K562 (cell line): ENCODE data around the gene CSTB. TPM values are rescaled to one million over a fixed set of nuclear protein-coding genes. Genes with fewer than 3 reads are reported as not detected.

Source experiments
- ATAC-seq: fragments of 200-7000 bp; cut with Tn5 transposase; 3 replicates; pipeline ENCODE4 v1.9.1; 2020; ENCODE audit warnings: moderate library complexity
- BruUV-seq: library from RNA; stranded (reverse); fragments of 400-500 nt; replicated peaks from 2 replicates; lab custom pipeline; 2021; lab: Mats Ljungman, UMichigan
- CTCF ChIA-PET: fragments of 300-600 bp; formaldehyde crosslinking; extraction: SDS; loops from one replicate; lab custom pipeline; 2021; ENCODE audit warnings: low intra/inter-chr PET ratio; lab: Yijun Ruan, JAX
- POLR2A ChIA-PET: fragments of 300-600, 350-650 bp; sonication (Branson Sonifier 250); formaldehyde crosslinking; extraction: SDS; loops from one replicate; lab custom pipeline; 2021; ENCODE audit warnings: antibody characterized with exemption, inconsistent platforms; lab: Yijun Ruan, JAX
- DNase-seq, 4 experiments: peaks; one replicate each; pipeline versions ENCODE4 v3.0.0 to v3.0.0-alpha.2; 2011 to 2018; ENCODE audit warnings: low spot score in 3 of 4, mixed read lengths in 3 of 4; ENCODE audit errors: extremely low read depth in 1 of 4
- FAIRE-seq: peaks from 2 replicates; lab custom pipeline; 2011; peaks lifted over from hg19 to GRCh38; lab: Jason Lieb, UNC
- H2AFZ ChIP-seq: 2 replicates; pipeline ENCODE4 v1.6.0; 2011; ENCODE audit warnings: low read depth, low read length, control low read depth, inconsistent platforms
- H3K27ac ChIP-seq: fragments of 200-600 bp; 3 replicates; pipeline ENCODE4 v1.8.0; 2011; ENCODE audit warnings: low read depth, mild to moderate bottlenecking, control low read depth, inconsistent platforms, low read length, moderate library complexity, mixed read lengths; ENCODE audit errors: extremely low read depth
- H3K27me3 ChIP-seq, 2 experiments: fragments of 300-600 bp in 1 of 2; 2 replicates in 1 of 2; 3 replicates in 1 of 2; pipeline versions ENCODE4 v1.6.0 to v1.8.0; 2011; ENCODE audit warnings: inconsistent platforms in 2 of 2, low read length in 2 of 2, mild to moderate bottlenecking in 1 of 2, mixed read lengths in 1 of 2, moderate library complexity in 1 of 2; ENCODE audit not compliant: control insufficient read depth in 2 of 2, insufficient read depth in 2 of 2
- H3K36me3 ChIP-seq: fragments of 300-600 bp; 3 replicates; pipeline ENCODE4 v1.8.0; 2011; ENCODE audit warnings: mild to moderate bottlenecking, low read length, inconsistent platforms; ENCODE audit not compliant: control insufficient read depth, insufficient read depth
- H3K4me1 ChIP-seq, 2 experiments: fragments of 200-600 bp in 1 of 2; replicated peaks in 1 of 2; 2 replicates in 1 of 2; 3 replicates in 1 of 2; pipeline versions ENCODE4 v1.5.1 to v1.8.0; 2011; ENCODE audit warnings: inconsistent platforms in 2 of 2, low read length in 2 of 2, mild to moderate bottlenecking in 1 of 2, mixed read lengths in 1 of 2, moderate library complexity in 1 of 2; ENCODE audit not compliant: control insufficient read depth in 2 of 2, insufficient read depth in 2 of 2
- H3K4me2 ChIP-seq: 2 replicates; pipeline ENCODE4 v1.6.1; 2011; ENCODE audit warnings: low read length, control low read depth, inconsistent platforms, mixed read lengths; ENCODE audit not compliant: insufficient read depth
- H3K4me3 ChIP-seq: fragments of 200-600 bp; sonication (generic), shearing (Covaris generic); 2 replicates; pipeline ENCODE4 v1.5.1; 2016; ENCODE audit warnings: control low read depth, inconsistent platforms
- H3K79me2 ChIP-seq: fragments of 200-600 bp; 3 replicates; pipeline ENCODE4 v1.8.0; 2011; ENCODE audit warnings: low read length, inconsistent platforms; ENCODE audit not compliant: control insufficient read depth, insufficient read depth
- H3K9ac ChIP-seq, 2 experiments: 2 replicates each; pipeline versions ENCODE4 v1.6.0 to v1.6.1; 2011; ENCODE audit warnings: low read depth in 2 of 2, low read length in 2 of 2, control low read depth in 1 of 2, inconsistent platforms in 1 of 2, mild to moderate bottlenecking in 1 of 2, mixed read lengths in 1 of 2; ENCODE audit not compliant: insufficient read depth in 1 of 2
- H3K9me1 ChIP-seq: one replicate; pipeline ENCODE4 v1.6.0; 2011; ENCODE audit warnings: inconsistent platforms, mild to moderate bottlenecking, low read length, moderate library complexity; ENCODE audit not compliant: control insufficient read depth, insufficient read depth
- H3K9me3 ChIP-seq: replicated peaks from 2 replicates; pipeline ENCODE4 v1.5.1; 2011; ENCODE audit warnings: low read depth, low read length, inconsistent platforms; ENCODE audit not compliant: control insufficient read depth, insufficient read depth
- H4K20me1 ChIP-seq: replicated peaks from 2 replicates; pipeline ENCODE4 v1.6.1; 2011; ENCODE audit warnings: low read length, inconsistent platforms, mixed read lengths; ENCODE audit not compliant: control insufficient read depth, insufficient read depth
- CBX1 ChIP-seq: sonication (generic); IDR thresholded peaks from 2 replicates; pipeline ENCODE4 v1.6.1; 2016; ENCODE audit warnings: antibody characterized with exemption, low read depth, mild to moderate bottlenecking
- CEBPB ChIP-seq: fragments of 450-650 bp; IDR thresholded peaks from 2 replicates; pipeline ENCODE4 v1.6.1; 2016; ENCODE audit warnings: missing genetic modification characterization, missing compliant biosample characterization
- POLR2A ChIP-seq: fragments of 450-650 bp; conservative IDR thresholded peaks from 2 replicates; pipeline ENCODE4 v1.6.1; 2016
- RBFOX2 ChIP-seq: fragments of 200-400 bp; formaldehyde crosslinking; IDR thresholded peaks from 2 replicates; pipeline ENCODE4 v1.6.1; 2017; ENCODE audit warnings: low read depth, mild to moderate bottlenecking, low read length, moderate library complexity
- XRCC5 ChIP-seq: fragments of 200-400 bp; formaldehyde crosslinking; IDR thresholded peaks from 2 replicates; pipeline ENCODE4 v1.6.1; 2017; ENCODE audit warnings: low read depth, mild to moderate bottlenecking, low read length
- WGBS: fragments of 100-300 bp; shearing (Covaris generic); methylation state at CpG from one replicate; pipeline ENCODE4 v1.1.6; 2016; ENCODE audit warnings: low coverage, mixed read lengths; ENCODE audit not compliant: insufficient coverage; ENCODE audit errors: missing lambda C conversion rate; 5-methylcytosine and 5-hydroxymethylcytosine counted together
- in situ Hi-C: fragments of 300-500 bp; cut with MboI; formaldehyde crosslinking; loops from 4 replicates; pipeline ENCODE4 v1.15.0; 2018; ENCODE audit warnings: inconsistent platforms, mixed read lengths
- intact Hi-C: fragments of 100-400 bp; cut with micrococcal nuclease; formaldehyde crosslinking; loops from 2 replicates; pipeline ENCODE4 v1.14.2; 2022
- polyA plus RNA-seq, 8 experiments: library from polyadenylated mRNA; depleted of rRNA in 4 of 8; stranded (reverse) in 5 of 8; unstranded in 3 of 8; fragments of >200 nt; fragmentation: Nextera tagmentation in 2 of 8; fragmentation: Illumina TruSeq in 1 of 8; extraction: Ambion mirVana in 2 of 8; extraction: Trizol in 1 of 8; gene quantifications; 2 replicates each; pipeline versions ENCODE4 v1.2.1 to v1.2.3, GENCODE V29; 2011 to 2014; ENCODE audit warnings: inconsistent platforms in 1 of 8, missing spikeins in 1 of 8
- total RNA-seq, 7 experiments: library from RNA; depleted of rRNA in 6 of 7; stranded (reverse); fragments of >200 nt in 6 of 7; fragmentation: Illumina TruSeq in 2 of 7; extraction: Trizol in 2 of 7; gene quantifications; 2 replicates each; pipeline versions ENCODE4 v1.2.1 to v1.2.3, GENCODE V29; 2011 to 2021; ENCODE audit warnings: low replicate concordance in 1 of 7

CSTB gene
- total and polyA plus RNA-seq, 9 of the 15 experiments (the other 6 are each of a cell fraction or from before 2014, with no cell fraction given): 12.4 to 65.0 (median 31.7) TPM

- no peak overlapping the region for H3K9ac ChIP-seq
- intact Hi-C loops: no loop called here
Measured at GRCh38 chr21:43793243-43793642, 17.1 kb upstream of the CSTB start.

GRCh38 chr21:43792406-43792805 lies 16.3 kb upstream of the CSTB start:
- Histone ChIP-seq H3K79me2 (peaks cover 70% of the 10 kb centered on the region), H3K27me3 (no peaks in the 10 kb centered on the region), H3K36me3 (peaks cover 72% of the 10 kb centered on the region), H2AFZ (no peak overlapping the region), H4K20me1 (peaks cover 17% of the 10 kb centered on the region; the same call in 1 of the 2 replicates), H3K9me1 (peaks cover 12% of the 10 kb centered on the region), H3K4me1 (peaks cover 10 to 38% of the 10 kb centered on the region in 2 experiments; a peak in 3 of 5 replicates), H3K9ac (peak overlapping the region in 1 of 2 experiments; percentile 27; a peak in 1 of 4 replicates), H3K4me3 (no peak overlapping the region), H3K4me2 (no peak overlapping the region), H3K27ac (no peak overlapping the region), H3K9me3 (no peaks in the 10 kb centered on the region)
- POLR2A ChIA-PET: no interaction called here
- 0 out of 2 replicates have a peak, but pooled peaks have one; percentile 10 for TF ChIP-seq POLR2A
- TF ChIP-seq XRCC5: no peak
- TF ChIP-seq CEBPB: no peak
- 95% methylated on average over 8 of the region's 8 CpGs for WGBS
- intact Hi-C loops: no loop called here
- in situ Hi-C loops: loop anchor here (25.0 kb wide), 1 partner anchor 345 kb away; the partner anchor contains the start of gene GATD3
- no TSS peak for BruUV-seq
- CTCF ChIA-PET: no interaction called here
- ATAC-seq: no peak
- FAIRE-seq: no peak
- no peak for DNase-seq

More at GRCh38 chr21:43793243-43793642, 17.1 kb upstream of the CSTB start:
- DNase-seq (no peak), ATAC-seq (no peak)
- CTCF ChIA-PET: no interaction called here
- H3K4me3 ChIP-seq: no peak overlapping the region
- H3K79me2 ChIP-seq: peaks cover 70% of the 10 kb centered on the region
- peaks cover 10 to 36% of the 10 kb centered on the region in 2 experiments; a peak in 3 of 5 replicates for H3K4me1 ChIP-seq
- H3K27ac ChIP-seq: no peak overlapping the region
- peak; percentile 46 for TF ChIP-seq RBFOX2
- TF ChIP-seq CBX1: no peak
- TF ChIP-seq, all 486 proteins: peak for 1
- 97% methylated on average over 16 of the region's 16 CpGs for WGBS
- no peak for FAIRE-seq
- Histone ChIP-seq H3K27me3 (no peaks in the 10 kb centered on the region), H3K9me3 (no peaks in the 10 kb centered on the region), H4K20me1 (peaks cover 17% of the 10 kb centered on the region; the same call in 1 of the 2 replicates), H3K4me2 (no peak overlapping the region), H2AFZ (no peak overlapping the region), H3K9me1 (peaks cover 12% of the 10 kb centered on the region), H3K36me3 (peaks cover 80% of the 10 kb centered on the region)
- BruUV-seq: no TSS peak
- POLR2A ChIA-PET: interaction anchor here (1.2 to 1.4 kb wide), 3 partner anchors 10 to 107 kb away, joined by 4 to 6 read pairs (median 5); no protein-coding TSS in a partner anchor
- in situ Hi-C loops: loop anchor here (25.0 kb wide), 1 partner anchor 344 kb away; the partner anchor contains the start of gene GATD3
